Measurements from ENCODE around the gene RIMKLA. TPM values are rescaled to one million over a fixed set of nuclear protein-coding genes. Genes with fewer than 3 reads are reported as not detected.

The RIMKLA gene
- total RNA-seq, 1 donor from 2014 or later = 4.1 TPM

DNA sequence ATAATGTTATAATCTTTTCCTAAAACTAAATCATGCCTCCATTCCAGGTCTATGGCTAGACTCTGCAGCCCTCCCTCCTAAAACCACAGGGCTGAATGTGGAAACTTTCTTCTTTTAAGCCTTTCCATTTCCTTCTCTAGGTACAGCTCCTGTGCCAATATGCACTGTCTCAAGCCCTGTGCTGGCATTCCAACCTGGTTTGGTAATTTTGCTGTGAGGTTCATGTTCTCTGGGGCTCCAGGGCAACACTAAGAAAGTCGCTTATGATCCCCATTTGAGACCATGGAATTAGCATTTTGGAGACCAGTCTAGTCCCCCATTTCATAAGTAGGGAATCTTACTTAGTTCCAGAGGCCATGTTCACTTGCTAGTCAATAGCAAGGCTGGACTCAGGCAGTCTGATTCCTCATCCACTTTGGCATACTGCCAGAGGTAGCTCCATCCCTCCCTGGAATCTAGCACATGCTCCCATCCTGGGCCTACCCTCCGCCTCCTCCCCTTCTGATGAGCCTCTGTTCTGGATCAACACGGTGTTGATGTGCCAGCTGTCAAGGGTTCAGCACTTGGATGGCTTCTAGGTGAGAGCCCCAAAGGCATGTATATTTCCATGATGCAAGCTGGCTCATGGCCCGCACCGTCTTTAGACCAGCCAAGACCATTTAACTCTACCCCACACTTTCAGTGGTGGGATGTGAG is 38.7 kb downstream of the RIMKLA start:
- TF ChIP-seq, protein P1, sequence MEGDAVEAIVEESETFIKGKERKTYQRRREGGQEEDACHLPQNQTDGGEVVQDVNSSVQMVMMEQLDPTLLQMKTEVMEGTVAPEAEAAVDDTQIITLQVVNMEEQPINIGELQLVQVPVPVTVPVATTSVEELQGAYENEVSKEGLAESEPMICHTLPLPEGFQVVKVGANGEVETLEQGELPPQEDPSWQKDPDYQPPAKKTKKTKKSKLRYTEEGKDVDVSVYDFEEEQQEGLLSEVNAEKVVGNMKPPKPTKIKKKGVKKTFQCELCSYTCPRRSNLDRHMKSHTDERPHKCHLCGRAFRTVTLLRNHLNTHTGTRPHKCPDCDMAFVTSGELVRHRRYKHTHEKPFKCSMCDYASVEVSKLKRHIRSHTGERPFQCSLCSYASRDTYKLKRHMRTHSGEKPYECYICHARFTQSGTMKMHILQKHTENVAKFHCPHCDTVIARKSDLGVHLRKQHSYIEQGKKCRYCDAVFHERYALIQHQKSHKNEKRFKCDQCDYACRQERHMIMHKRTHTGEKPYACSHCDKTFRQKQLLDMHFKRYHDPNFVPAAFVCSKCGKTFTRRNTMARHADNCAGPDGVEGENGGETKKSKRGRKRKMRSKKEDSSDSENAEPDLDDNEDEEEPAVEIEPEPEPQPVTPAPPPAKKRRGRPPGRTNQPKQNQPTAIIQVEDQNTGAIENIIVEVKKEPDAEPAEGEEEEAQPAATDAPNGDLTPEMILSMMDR (IDR thresholded peaks at IDR 0.05; ENCODE audit: partially characterized antibody, unreplicated experiment) = no peak
- no peak for DNase-seq
- H3K9me3 Mint-ChIP-seq (ENCODE audit: unreplicated experiment) = peaks cover 3% of the 10 kb centered on the region
- peaks cover 37% of the 10 kb centered on the region for H3K4me1 Mint-ChIP-seq (ENCODE audit: low read depth, unreplicated experiment)
- no peaks in the 10 kb centered on the region for H3K27me3 Mint-ChIP-seq (ENCODE audit: unreplicated experiment)
- no peak overlapping the region for H3K27ac Mint-ChIP-seq (ENCODE audit: unreplicated experiment)
- H3K36me3 Mint-ChIP-seq (ENCODE audit: unreplicated experiment) = no peaks in the 10 kb centered on the region
- H3K4me3 Mint-ChIP-seq (ENCODE audit: unreplicated experiment) = no peak overlapping the region

DNA sequence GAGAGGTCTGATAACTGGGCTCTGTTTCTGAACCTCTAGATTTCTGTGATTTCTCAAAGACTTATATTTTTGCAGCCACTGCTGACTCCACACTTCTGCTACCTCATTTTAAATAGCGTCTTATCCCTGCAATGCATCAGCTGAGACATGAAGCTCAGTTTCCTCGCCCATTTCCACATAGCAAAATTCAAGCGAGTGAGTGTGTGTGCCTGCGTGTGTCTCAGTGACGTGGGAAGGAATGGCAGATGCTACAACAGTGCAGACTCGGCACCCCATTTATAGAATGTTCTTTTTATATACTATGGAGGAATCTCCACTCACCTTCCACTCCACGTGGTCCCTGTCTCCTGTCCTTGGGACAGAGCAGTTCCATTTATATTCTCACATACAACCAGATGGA is 39.5 kb downstream of the RIMKLA start:
- DNase-seq = no peak
- Mint-ChIP-seq H3K9me3 (ENCODE audit: unreplicated experiment) (peaks cover 3% of the 10 kb centered on the region), H3K27ac (ENCODE audit: unreplicated experiment) (no peak overlapping the region), H3K27me3 (ENCODE audit: unreplicated experiment) (no peaks in the 10 kb centered on the region), H3K4me3 (ENCODE audit: unreplicated experiment) (no peak overlapping the region), H3K4me1 (ENCODE audit: low read depth, unreplicated experiment) (peaks cover 37% of the 10 kb centered on the region), H3K36me3 (ENCODE audit: unreplicated experiment) (no peaks in the 10 kb centered on the region)
- TF ChIP-seq, protein P1 (IDR thresholded peaks at IDR 0.05; ENCODE audit: partially characterized antibody, unreplicated experiment) = no peak

DNA sequence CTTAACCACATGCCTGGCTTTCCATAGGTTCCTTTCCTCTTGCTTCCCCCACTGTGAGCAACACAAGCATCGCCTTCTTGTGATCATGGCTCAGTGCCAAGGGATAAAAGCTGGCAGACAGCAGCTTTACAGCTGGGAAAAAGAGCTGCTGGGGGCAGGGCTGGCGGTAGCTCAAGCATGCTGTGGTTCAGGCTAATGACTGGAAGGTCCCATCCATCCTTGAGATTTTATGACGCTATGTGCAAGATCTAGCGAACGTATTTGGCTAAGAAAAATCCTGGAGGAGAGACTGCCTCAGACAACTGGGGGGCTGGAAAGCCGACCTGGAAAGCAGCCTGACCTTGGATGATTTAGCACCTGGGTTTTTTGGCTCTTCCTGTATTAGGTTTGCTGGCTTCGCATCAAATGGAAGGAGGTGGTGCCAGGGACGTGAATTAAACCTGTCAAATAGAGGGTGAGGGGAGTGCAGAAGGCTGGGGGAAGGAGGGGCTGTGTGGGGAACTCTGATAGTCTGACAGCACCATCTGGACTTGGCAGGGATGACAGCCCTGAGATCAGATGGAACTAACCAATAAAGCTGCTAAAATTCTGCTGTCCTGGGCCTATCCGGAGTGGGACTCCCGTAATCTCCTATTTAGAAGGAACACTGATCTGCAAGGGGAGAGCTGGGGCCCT is 40.5 kb downstream of the RIMKLA start:
- Mint-ChIP-seq H3K9me3 (ENCODE audit: unreplicated experiment) (peaks cover 3% of the 10 kb centered on the region), H3K4me1 (ENCODE audit: low read depth, unreplicated experiment) (peaks cover 37% of the 10 kb centered on the region), H3K27me3 (ENCODE audit: unreplicated experiment) (no peaks in the 10 kb centered on the region), H3K27ac (ENCODE audit: unreplicated experiment) (peak overlapping the region; percentile 79), H3K4me3 (ENCODE audit: unreplicated experiment) (peak overlapping the region; percentile 56), H3K36me3 (ENCODE audit: unreplicated experiment) (no peaks in the 10 kb centered on the region)
- TF ChIP-seq, protein P1 (IDR thresholded peaks at IDR 0.05; ENCODE audit: partially characterized antibody, unreplicated experiment) = no peak
- peak; percentile 42 for DNase-seq

DNA sequence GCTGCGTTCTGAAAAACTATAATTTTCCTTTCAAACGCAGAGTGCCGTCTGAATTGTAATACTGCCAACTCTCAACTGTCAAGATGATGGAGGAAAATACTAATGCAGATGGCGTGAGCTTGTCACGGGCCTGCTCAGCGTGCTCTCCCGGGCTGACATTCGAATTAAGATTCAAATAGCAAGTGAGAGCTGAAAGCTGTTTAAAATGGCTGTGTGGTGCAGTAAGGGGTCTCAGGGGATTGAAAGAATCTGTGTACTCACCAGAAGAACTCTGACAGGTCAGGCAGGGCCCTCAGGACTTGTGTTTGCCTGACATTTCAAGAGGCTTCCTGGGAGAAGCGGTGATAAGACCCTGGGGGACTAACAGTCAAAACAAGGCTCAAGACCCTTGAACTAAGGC is 42.1 kb downstream of the RIMKLA start:
- Mint-ChIP-seq H3K4me3 (ENCODE audit: unreplicated experiment) (peak overlapping the region; percentile 55), H3K4me1 (ENCODE audit: low read depth, unreplicated experiment) (peaks cover 37% of the 10 kb centered on the region), H3K27me3 (ENCODE audit: unreplicated experiment) (no peaks in the 10 kb centered on the region), H3K36me3 (ENCODE audit: unreplicated experiment) (no peaks in the 10 kb centered on the region), H3K9me3 (ENCODE audit: unreplicated experiment) (peaks cover 3% of the 10 kb centered on the region), H3K27ac (ENCODE audit: unreplicated experiment) (peak overlapping the region; percentile 31)
- TF ChIP-seq, protein P1 (IDR thresholded peaks at IDR 0.05; ENCODE audit: partially characterized antibody, unreplicated experiment) = no peak
- no peak for DNase-seq

DNA sequence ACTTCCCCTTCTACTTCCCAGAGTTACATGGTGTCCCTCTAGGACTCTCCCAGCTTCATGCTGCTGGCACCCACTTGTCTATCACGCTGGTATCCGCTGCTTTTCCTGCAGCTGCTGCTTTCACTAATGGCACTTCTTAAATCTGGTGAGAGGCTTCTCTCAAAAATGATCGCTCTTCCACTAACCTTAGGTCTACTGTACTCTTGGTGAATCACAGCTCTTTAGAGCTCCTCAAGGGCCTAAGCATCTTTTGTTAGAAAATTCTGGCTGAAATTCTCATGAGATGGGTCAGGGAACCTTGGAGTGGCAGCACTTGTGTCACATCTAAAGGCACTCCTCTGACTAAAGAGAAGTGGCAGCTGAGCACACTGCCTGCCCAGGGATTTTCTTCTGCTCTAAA is 43.1 kb downstream of the RIMKLA start:
- no peaks in the 10 kb centered on the region for H3K27me3 Mint-ChIP-seq (ENCODE audit: unreplicated experiment)
- H3K4me3 Mint-ChIP-seq (ENCODE audit: unreplicated experiment) = peak overlapping the region; percentile 6
- peak overlapping the region; percentile 30 for H3K27ac Mint-ChIP-seq (ENCODE audit: unreplicated experiment)
- H3K36me3 Mint-ChIP-seq (ENCODE audit: unreplicated experiment) = no peaks in the 10 kb centered on the region
- no peak for DNase-seq
- H3K4me1 Mint-ChIP-seq (ENCODE audit: low read depth, unreplicated experiment) = peaks cover 37% of the 10 kb centered on the region
- H3K9me3 Mint-ChIP-seq (ENCODE audit: unreplicated experiment) = peaks cover 2% of the 10 kb centered on the region
- TF ChIP-seq, protein P1 (IDR thresholded peaks at IDR 0.05; ENCODE audit: partially characterized antibody, unreplicated experiment) = no peak

All from glutamatergic neuron (in vitro differentiated cells).